Activated naive CD8-positive, alpha-beta T cell treated with anti-CD3 and anti-CD28 coated beads for 36 hours (primary cell): Measurements from ENCODE around the gene SLC22A13. TPM values are rescaled to one million over a fixed set of nuclear protein-coding genes. Genes with fewer than 3 reads are reported as not detected.
"Not testable (repeated sequence)": the region's sequence is repeated elsewhere in the genome, so short reads cannot be mapped to it uniquely, and the experiment has no call there.

Source experiments
- DNase-seq: peaks from one replicate; pipeline ENCODE4 v3.0.0; 2021
- H3K27ac Mint-ChIP-seq: one replicate; pipeline ENCODE4 v1.8.0; 2022; ENCODE audit warnings: mild to moderate bottlenecking, moderate library complexity, mixed read lengths
- H3K27me3 Mint-ChIP-seq: one replicate; pipeline ENCODE4 v1.8.0; 2022; ENCODE audit warnings: mild to moderate bottlenecking, mixed read lengths
- H3K36me3 Mint-ChIP-seq: one replicate; pipeline ENCODE4 v1.8.0; 2021; ENCODE audit warnings: mild to moderate bottlenecking, mixed read lengths
- H3K4me1 Mint-ChIP-seq: one replicate; pipeline ENCODE4 v1.8.0; 2021; ENCODE audit warnings: mixed read lengths
- H3K4me3 Mint-ChIP-seq: one replicate; pipeline ENCODE4 v1.8.0; 2022; ENCODE audit warnings: mild to moderate bottlenecking, moderate library complexity, mixed read lengths
- H3K9me3 Mint-ChIP-seq: one replicate; pipeline ENCODE4 v1.8.0; 2022; ENCODE audit warnings: mixed read lengths
- total RNA-seq, 2 experiments: library from RNA; stranded (reverse); gene quantifications; one replicate each; pipeline ENCODE4 v1.2.3, GENCODE V29; 2021

Gene SLC22A13
- total RNA-seq: under 1 TPM; 0.24 to 0.27 TPM

DNA sequence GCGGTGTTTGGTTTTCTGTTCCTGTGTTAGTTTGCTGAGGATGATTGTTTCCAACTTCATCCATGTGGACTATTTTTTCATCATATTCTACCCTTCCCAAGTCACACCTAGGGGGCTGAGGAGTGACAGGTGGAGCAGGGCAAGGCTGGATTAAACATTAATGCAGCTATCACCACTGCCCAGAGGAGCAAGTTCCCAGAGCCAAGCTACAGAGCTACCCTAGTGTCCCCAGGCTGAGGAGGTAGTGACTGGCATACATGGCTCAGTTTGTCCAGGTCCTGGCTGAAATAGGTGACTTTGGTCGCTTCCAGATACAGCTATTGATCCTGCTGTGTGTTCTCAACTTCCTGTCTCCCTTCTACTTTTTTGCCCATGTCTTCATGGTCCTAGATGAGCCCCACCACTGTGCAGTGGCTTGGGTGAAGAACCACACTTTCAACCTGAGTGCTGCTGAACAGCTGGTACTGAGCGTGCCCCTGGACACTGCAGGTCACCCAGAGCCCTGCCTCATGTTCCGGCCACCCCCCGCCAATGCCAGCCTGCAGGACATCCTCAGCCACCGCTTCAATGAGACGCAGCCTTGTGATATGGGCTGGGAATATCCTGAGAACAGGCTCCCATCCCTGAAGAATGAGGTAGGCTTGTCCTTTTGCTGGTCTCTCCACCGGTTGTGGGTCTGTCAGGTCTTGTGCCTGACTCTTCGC is at the start of gene SLC22A13:
TSS of gene SLC22A13 (plus strand) at position 209 of the 704 bp plus-strand sequence. CDS start at position 258, 49 bp downstream.
- Mint-ChIP-seq H3K9me3 (no peaks in the 10 kb centered on the region), H3K36me3 (peaks cover 2% of the 10 kb centered on the region), H3K4me1 (peaks cover 25% of the 10 kb centered on the region), H3K4me3 (no peak within 1 kb of the TSS), H3K27me3 (no peaks in the 10 kb centered on the region), H3K27ac (no peak within 1 kb of the TSS)
- DNase-seq: no peak

DNA sequence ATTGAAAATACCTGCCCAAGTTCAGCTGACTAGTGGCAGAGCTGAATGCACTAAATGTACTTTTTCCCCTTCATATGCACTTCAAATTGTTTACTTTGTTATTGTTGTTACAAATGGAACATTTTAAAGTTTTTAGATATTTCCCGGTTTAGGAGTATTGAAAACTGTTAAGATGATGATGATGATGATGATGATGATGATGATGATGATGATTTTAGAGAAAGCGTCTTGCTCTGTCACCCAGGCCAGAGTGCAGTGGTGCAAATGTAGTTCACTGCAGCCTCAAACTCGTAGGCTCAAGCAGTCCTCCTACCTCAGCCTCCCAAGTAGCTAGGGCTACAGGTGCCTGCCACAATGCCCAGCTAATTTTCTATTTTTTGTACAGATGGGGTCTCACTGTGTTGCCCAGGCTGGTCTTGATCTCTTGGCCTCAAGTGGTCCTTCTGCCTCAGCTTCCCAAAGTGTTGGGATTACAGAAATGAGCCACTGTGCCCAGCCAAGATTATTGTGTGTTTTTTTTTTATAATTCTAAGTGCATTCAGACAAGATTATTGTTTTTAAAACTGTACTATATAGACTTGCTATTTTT is 45.9 kb upstream of the SLC22A13 start:
- H3K9me3 Mint-ChIP-seq: no peaks in the 10 kb centered on the region
- H3K4me3 Mint-ChIP-seq: no peak overlapping the region
- no peak for DNase-seq
- H3K36me3 Mint-ChIP-seq: peaks cover 18% of the 10 kb centered on the region
- no peaks in the 10 kb centered on the region for H3K27me3 Mint-ChIP-seq
- H3K4me1 Mint-ChIP-seq: peaks cover 6% of the 10 kb centered on the region
- H3K27ac Mint-ChIP-seq: no peak overlapping the region

- Mint-ChIP-seq H3K27ac (no peak overlapping the region), H3K4me1 (peaks cover 6% of the 10 kb centered on the region), H3K4me3 (no peak overlapping the region), H3K36me3 (peaks cover 20% of the 10 kb centered on the region), H3K27me3 (no peaks in the 10 kb centered on the region), H3K9me3 (no peaks in the 10 kb centered on the region)
- DNase-seq: no peak
Measured at GRCh38 chr3:38221005-38221404, 44.6 kb upstream of the SLC22A13 start.

GRCh38 chr3:38222032-38222634 is 43.5 kb upstream of the SLC22A13 start:
- H3K27me3 Mint-ChIP-seq: no peaks in the 10 kb centered on the region
- H3K4me1 Mint-ChIP-seq: peaks cover 6% of the 10 kb centered on the region
- H3K36me3 Mint-ChIP-seq: peaks cover 18% of the 10 kb centered on the region
- H3K4me3 Mint-ChIP-seq: no peak overlapping the region
- no peaks in the 10 kb centered on the region for H3K9me3 Mint-ChIP-seq
- H3K27ac Mint-ChIP-seq: no peak overlapping the region
- DNase-seq: no peak

DNA sequence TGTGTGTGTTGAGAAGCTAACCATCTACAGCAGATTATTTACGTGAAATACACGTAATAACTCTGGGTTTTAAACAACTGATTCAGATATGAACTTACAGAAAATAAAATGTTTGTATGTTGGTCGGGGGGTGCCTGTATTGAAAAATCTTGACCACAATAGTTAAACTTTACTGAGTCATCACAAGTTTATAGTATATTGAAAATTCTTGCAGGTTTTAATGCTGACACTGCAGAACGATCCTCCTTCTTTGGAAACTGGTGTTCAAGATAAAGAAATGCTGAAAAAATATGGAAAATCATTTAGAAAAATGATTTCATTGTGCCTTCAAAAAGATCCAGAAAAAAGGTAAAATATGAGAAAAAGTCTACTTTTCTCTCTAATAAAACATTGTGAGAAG is 41.3 kb upstream of the SLC22A13 start:
- Mint-ChIP-seq H3K27ac (no peak overlapping the region), H3K9me3 (no peaks in the 10 kb centered on the region), H3K27me3 (no peaks in the 10 kb centered on the region), H3K4me3 (no peak overlapping the region), H3K4me1 (peaks cover 6% of the 10 kb centered on the region), H3K36me3 (peaks cover 26% of the 10 kb centered on the region)
- no peak for DNase-seq

GRCh38 chr3:38226273-38226672 is 39.3 kb upstream of the SLC22A13 start:
- H3K4me3 Mint-ChIP-seq: no peak overlapping the region
- H3K36me3 Mint-ChIP-seq: peaks cover 28% of the 10 kb centered on the region
- no peaks in the 10 kb centered on the region for H3K9me3 Mint-ChIP-seq
- no peaks in the 10 kb centered on the region for H3K27me3 Mint-ChIP-seq
- no peak for DNase-seq
- no peak overlapping the region for H3K27ac Mint-ChIP-seq
- H3K4me1 Mint-ChIP-seq: no peaks in the 10 kb centered on the region

DNA sequence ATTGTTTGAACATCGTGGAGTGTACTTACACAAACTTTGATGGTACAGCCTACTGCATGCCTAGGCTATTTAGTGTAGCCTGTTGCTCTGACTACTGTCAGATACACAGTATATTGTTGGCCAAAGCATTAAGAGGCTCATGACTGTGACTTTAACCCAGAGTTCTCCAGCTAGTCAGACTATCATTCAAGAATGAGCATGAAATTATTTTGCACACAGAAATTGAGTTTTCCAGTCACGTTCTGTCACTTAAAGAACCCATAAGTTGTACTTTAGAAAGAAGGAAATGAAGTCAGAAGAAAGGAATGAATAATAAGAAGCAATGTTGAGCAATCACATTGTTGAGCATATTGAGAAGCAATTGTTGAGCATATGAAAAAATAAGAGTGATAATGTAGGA is 37.6 kb upstream of the SLC22A13 start:
- DNase-seq: no peak
- no peak overlapping the region for H3K27ac Mint-ChIP-seq
- H3K4me1 Mint-ChIP-seq: no peaks in the 10 kb centered on the region
- no peak overlapping the region for H3K4me3 Mint-ChIP-seq
- H3K36me3 Mint-ChIP-seq: peaks cover 37% of the 10 kb centered on the region
- H3K27me3 Mint-ChIP-seq: no peaks in the 10 kb centered on the region
- no peaks in the 10 kb centered on the region for H3K9me3 Mint-ChIP-seq

GRCh38 chr3:38229036-38229435 is 36.6 kb upstream of the SLC22A13 start:
- no peaks in the 10 kb centered on the region for H3K9me3 Mint-ChIP-seq
- H3K36me3 Mint-ChIP-seq: peaks cover 47% of the 10 kb centered on the region
- H3K27me3 Mint-ChIP-seq: no peaks in the 10 kb centered on the region
- H3K4me3 Mint-ChIP-seq: no peak overlapping the region
- no peaks in the 10 kb centered on the region for H3K4me1 Mint-ChIP-seq
- H3K27ac Mint-ChIP-seq: no peak overlapping the region
- DNase-seq: no peak

GRCh38 chr3:38232701-38233100 is 32.9 kb upstream of the SLC22A13 start:
- H3K9me3 Mint-ChIP-seq: peaks cover 13% of the 10 kb centered on the region
- no peak overlapping the region for H3K27ac Mint-ChIP-seq
- peaks cover 71% of the 10 kb centered on the region for H3K36me3 Mint-ChIP-seq

DNA sequence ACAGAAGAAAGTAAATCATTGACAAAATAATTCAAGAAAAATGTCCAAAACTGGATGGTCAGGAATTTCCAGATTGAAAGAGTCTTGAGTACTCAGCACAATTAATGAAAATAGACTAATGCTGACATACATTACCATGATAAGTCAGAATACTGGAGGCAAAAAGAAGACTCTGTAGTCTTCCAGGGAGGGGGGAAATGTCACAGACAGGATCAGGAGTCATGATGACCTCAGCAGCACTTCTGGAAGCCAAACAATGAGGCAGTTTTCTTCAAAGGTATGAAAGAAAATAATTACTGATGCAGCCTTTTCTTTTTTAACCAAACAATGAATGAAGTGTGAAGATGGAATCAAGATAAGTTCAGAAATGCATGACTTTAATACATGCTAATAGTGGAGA is 30.1 kb upstream of the SLC22A13 start:
- Mint-ChIP-seq H3K36me3 (peaks cover 84% of the 10 kb centered on the region), H3K27ac (no peak overlapping the region), H3K4me3 (no peak overlapping the region), H3K9me3 (peaks cover 22% of the 10 kb centered on the region), H3K4me1 (no peaks in the 10 kb centered on the region), H3K27me3 (no peaks in the 10 kb centered on the region)
- no peak for DNase-seq

More at GRCh38 chr3:38232701-38233100, 32.9 kb upstream of the SLC22A13 start:
- Mint-ChIP-seq H3K4me3 (no peak overlapping the region), H3K4me1 (no peaks in the 10 kb centered on the region), H3K27me3 (no peaks in the 10 kb centered on the region)
- DNase-seq: no peak

- no peak for DNase-seq
- Mint-ChIP-seq H3K27ac (no peak overlapping the region), H3K36me3 (peaks cover 71% of the 10 kb centered on the region), H3K4me3 (no peak overlapping the region), H3K9me3 (peaks cover 22% of the 10 kb centered on the region), H3K27me3 (no peaks in the 10 kb centered on the region), H3K4me1 (peaks cover 3% of the 10 kb centered on the region)
Measured at GRCh38 chr3:38238416-38239008, 27.1 kb upstream of the SLC22A13 start.

DNA sequence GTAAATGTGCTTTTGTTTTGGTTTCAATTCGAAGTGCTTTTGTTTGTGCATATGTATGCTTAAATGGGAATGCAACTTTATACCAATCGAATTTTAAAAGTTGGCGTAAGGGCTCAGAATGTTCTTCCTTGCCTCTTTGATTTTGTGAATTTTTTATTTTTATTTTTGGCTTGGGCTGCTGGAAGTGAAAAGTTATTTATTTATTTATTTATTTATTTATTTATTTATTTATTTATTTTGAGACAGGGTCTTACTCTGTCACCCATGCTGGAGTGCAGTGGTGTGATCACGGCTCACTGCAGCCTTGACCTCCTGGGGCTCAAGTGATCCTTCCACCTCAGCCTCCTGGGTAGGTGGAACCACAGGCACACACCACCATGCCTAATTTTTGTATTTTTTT is 22.8 kb upstream of the SLC22A13 start:
- not testable (repeated sequence) for H3K27me3 Mint-ChIP-seq, H3K9me3 Mint-ChIP-seq, H3K4me1 Mint-ChIP-seq, H3K27ac Mint-ChIP-seq, DNase-seq, H3K4me3 Mint-ChIP-seq
- H3K36me3 Mint-ChIP-seq: peaks cover 30% of the 10 kb centered on the region

- H3K27me3 Mint-ChIP-seq: no peaks in the 10 kb centered on the region
- H3K27ac Mint-ChIP-seq: no peak overlapping the region
- H3K36me3 Mint-ChIP-seq: peaks cover 9% of the 10 kb centered on the region
- no peak overlapping the region for H3K4me3 Mint-ChIP-seq
- no peak for DNase-seq
- H3K9me3 Mint-ChIP-seq: no peaks in the 10 kb centered on the region
- peaks cover 3% of the 10 kb centered on the region for H3K4me1 Mint-ChIP-seq
Measured at GRCh38 chr3:38245930-38246329, 19.7 kb upstream of the SLC22A13 start.

DNA sequence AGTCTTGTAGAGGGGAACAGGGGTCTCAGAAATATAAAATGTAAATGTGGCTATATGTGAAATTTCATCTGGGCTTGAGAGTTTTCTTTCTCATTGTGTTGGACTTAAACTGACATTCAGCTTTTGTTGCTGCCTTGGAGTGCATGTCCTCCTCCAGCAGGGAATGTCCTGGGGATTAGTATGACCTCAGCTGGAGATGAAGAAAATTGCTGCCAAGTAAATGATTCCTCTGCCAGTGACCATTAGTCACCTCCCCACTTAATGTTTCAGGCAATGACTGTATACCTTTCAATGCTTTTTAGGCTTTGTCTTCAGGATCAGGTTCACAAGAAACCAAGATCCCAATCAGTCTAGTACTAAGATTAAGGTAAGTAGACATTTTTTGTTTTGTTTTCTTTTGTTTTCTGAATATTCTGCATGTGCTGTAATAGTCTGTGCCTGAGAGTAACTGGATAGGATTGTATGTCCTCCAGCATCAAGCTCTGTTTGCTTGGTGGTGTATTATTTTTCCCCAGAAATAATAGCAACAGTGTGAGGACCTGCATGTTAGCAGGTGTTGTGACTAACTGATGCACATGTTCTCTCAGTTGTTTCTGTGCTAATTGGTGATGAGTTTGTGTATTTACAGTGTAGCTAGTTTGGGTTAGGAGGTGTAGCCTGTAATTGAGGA is 18.1 kb upstream of the SLC22A13 start:
- H3K9me3 Mint-ChIP-seq: no peaks in the 10 kb centered on the region
- peaks cover 8% of the 10 kb centered on the region for H3K36me3 Mint-ChIP-seq
- H3K27ac Mint-ChIP-seq: no peak overlapping the region
- DNase-seq: no peak
- no peaks in the 10 kb centered on the region for H3K27me3 Mint-ChIP-seq
- no peak overlapping the region for H3K4me3 Mint-ChIP-seq
- H3K4me1 Mint-ChIP-seq: peaks cover 2% of the 10 kb centered on the region

DNA sequence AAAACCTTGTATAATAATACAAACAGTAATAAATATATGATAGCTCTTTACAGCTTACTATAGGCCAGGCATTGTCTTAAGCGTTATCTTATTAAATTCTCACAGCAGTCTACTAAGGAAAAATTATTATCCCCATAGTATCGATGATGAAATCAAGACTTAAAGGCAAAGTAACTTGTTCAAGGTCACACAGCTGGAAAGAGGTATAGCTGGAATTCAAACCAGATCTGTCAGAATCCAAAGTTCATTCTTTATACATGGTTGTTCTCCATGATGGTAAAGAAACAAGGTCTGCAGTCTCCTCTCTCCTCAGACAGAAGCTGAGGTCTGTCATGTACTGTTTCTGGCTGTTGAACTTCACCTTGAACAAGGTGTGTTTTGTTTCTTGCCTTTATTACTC is 15.4 kb upstream of the SLC22A13 start:
- DNase-seq: no peak
- Mint-ChIP-seq H3K36me3 (peaks cover 25% of the 10 kb centered on the region), H3K4me3 (no peak overlapping the region), H3K9me3 (no peaks in the 10 kb centered on the region), H3K27ac (no peak overlapping the region), H3K4me1 (peaks cover 16% of the 10 kb centered on the region), H3K27me3 (no peaks in the 10 kb centered on the region)
